Measurements from ENCODE around the gene IL12RB2.

DNA sequence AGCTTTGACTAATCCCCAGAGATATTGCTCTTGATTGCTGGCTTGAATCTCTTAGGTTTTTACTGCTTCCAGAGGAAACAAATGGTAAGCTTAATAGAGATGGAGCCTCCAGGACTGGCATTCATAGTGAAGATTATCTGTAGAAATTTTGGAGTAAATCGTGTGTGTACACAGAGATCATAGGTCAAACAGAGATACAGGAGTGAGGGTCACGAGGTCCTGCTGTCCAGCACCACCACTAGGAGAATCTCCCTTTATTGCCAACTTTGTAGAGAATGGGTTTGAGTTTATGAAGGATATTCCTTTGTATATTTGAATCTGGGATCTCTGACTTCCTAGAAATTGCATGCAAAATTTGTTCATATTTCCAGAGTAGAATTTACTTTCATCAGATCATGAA is 130.3 kb downstream of the IL12RB2 start:
- TF ChIP-seq, protein P1, sequence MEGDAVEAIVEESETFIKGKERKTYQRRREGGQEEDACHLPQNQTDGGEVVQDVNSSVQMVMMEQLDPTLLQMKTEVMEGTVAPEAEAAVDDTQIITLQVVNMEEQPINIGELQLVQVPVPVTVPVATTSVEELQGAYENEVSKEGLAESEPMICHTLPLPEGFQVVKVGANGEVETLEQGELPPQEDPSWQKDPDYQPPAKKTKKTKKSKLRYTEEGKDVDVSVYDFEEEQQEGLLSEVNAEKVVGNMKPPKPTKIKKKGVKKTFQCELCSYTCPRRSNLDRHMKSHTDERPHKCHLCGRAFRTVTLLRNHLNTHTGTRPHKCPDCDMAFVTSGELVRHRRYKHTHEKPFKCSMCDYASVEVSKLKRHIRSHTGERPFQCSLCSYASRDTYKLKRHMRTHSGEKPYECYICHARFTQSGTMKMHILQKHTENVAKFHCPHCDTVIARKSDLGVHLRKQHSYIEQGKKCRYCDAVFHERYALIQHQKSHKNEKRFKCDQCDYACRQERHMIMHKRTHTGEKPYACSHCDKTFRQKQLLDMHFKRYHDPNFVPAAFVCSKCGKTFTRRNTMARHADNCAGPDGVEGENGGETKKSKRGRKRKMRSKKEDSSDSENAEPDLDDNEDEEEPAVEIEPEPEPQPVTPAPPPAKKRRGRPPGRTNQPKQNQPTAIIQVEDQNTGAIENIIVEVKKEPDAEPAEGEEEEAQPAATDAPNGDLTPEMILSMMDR (IDR thresholded peaks at IDR 0.05): no peak
- no peak for TF ChIP-seq EZH2 (IDR thresholded peaks at IDR 0.05; ENCODE audit: borderline replicate concordance, insufficient read depth, low read depth, low read length, poor library complexity, severe bottlenecking)
